HL-60 (cell line): Measurements from ENCODE around the gene XNDC1N.

ENCODE experiments used
- DNase-seq, 2 experiments: peaks; one replicate each; pipeline ENCODE4 v3.0.0-alpha.2; 2010 to 2020; ENCODE audit warnings: low read depth in 1 of 2, low spot score in 1 of 2
- H3K27ac ChIP-seq: fragments of 250-450 bp; sonication (Bioruptor Pico); replicated peaks from 2 replicates; pipeline ENCODE4 v1.5.1; 2020; ENCODE audit warnings: mild to moderate bottlenecking, moderate library complexity
- H3K27me3 ChIP-seq: fragments of 250-450 bp; sonication (Bioruptor Pico); 2 replicates; pipeline ENCODE4 v1.5.1; 2021; ENCODE audit warnings: mild to moderate bottlenecking, moderate library complexity; ENCODE audit not compliant: insufficient read depth, poor library complexity, severe bottlenecking
- H3K4me3 ChIP-seq: replicated peaks from 2 replicates; pipeline ENCODE4 v1.5.1; 2011; ENCODE audit warnings: mild to moderate bottlenecking, control low read depth, low read length; ENCODE audit not compliant: insufficient read depth
- GABPA ChIP-seq: IDR thresholded peaks from 2 replicates; pipeline ENCODE4 v1.6.1; 2012; ENCODE audit warnings: low read depth
- POLR2AphosphoS5 ChIP-seq: IDR thresholded peaks from 2 replicates; pipeline ENCODE4 v1.6.1; 2012; ENCODE audit warnings: low read depth
- SPI1 ChIP-seq: IDR thresholded peaks from 2 replicates; pipeline ENCODE4 v1.6.1; 2012; ENCODE audit warnings: low read depth, mild to moderate bottlenecking, borderline replicate concordance
- TF ChIP-seq, protein P1 (sequence below): IDR thresholded peaks from 2 replicates; pipeline ENCODE4 v1.6.1; 2012; ENCODE audit warnings: low read depth; ENCODE audit not compliant: insufficient replicate concordance
- TF ChIP-seq, protein P2 (sequence below): IDR thresholded peaks from one replicate; pipeline ENCODE4 v1.5.1; 2011; ENCODE audit warnings: low read length, control low read depth, inconsistent platforms; ENCODE audit not compliant: insufficient read depth

XNDC1N gene

DNA sequence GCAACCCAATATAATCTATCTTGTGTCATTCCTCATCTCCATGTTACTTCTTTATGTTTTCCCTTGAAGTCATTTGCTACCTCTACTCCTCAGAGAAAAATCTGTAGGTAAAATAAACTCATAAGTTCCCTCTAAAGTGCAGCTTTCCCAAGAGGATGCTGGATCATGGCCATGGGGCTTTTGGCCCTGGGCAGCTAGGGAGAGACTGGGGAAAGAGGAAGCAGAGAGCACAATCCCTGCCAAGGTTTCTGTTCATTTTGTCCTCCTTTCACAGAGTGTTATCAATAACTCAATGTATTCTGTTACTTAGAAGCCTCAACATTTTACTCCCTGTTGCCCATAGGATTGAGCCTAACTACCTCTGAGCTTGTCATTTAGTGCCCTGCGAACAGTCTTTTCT, 9.4 kb upstream of the XNDC1N start:
- TF ChIP-seq, protein P1, sequence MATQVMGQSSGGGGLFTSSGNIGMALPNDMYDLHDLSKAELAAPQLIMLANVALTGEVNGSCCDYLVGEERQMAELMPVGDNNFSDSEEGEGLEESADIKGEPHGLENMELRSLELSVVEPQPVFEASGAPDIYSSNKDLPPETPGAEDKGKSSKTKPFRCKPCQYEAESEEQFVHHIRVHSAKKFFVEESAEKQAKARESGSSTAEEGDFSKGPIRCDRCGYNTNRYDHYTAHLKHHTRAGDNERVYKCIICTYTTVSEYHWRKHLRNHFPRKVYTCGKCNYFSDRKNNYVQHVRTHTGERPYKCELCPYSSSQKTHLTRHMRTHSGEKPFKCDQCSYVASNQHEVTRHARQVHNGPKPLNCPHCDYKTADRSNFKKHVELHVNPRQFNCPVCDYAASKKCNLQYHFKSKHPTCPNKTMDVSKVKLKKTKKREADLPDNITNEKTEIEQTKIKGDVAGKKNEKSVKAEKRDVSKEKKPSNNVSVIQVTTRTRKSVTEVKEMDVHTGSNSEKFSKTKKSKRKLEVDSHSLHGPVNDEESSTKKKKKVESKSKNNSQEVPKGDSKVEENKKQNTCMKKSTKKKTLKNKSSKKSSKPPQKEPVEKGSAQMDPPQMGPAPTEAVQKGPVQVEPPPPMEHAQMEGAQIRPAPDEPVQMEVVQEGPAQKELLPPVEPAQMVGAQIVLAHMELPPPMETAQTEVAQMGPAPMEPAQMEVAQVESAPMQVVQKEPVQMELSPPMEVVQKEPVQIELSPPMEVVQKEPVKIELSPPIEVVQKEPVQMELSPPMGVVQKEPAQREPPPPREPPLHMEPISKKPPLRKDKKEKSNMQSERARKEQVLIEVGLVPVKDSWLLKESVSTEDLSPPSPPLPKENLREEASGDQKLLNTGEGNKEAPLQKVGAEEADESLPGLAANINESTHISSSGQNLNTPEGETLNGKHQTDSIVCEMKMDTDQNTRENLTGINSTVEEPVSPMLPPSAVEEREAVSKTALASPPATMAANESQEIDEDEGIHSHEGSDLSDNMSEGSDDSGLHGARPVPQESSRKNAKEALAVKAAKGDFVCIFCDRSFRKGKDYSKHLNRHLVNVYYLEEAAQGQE: no peak
- TF ChIP-seq SPI1 (no peak), POLR2AphosphoS5 (no peak), GABPA (no peak)
- TF ChIP-seq, protein P2, sequence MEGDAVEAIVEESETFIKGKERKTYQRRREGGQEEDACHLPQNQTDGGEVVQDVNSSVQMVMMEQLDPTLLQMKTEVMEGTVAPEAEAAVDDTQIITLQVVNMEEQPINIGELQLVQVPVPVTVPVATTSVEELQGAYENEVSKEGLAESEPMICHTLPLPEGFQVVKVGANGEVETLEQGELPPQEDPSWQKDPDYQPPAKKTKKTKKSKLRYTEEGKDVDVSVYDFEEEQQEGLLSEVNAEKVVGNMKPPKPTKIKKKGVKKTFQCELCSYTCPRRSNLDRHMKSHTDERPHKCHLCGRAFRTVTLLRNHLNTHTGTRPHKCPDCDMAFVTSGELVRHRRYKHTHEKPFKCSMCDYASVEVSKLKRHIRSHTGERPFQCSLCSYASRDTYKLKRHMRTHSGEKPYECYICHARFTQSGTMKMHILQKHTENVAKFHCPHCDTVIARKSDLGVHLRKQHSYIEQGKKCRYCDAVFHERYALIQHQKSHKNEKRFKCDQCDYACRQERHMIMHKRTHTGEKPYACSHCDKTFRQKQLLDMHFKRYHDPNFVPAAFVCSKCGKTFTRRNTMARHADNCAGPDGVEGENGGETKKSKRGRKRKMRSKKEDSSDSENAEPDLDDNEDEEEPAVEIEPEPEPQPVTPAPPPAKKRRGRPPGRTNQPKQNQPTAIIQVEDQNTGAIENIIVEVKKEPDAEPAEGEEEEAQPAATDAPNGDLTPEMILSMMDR: no peak
- DNase-seq: no peak

DNA sequence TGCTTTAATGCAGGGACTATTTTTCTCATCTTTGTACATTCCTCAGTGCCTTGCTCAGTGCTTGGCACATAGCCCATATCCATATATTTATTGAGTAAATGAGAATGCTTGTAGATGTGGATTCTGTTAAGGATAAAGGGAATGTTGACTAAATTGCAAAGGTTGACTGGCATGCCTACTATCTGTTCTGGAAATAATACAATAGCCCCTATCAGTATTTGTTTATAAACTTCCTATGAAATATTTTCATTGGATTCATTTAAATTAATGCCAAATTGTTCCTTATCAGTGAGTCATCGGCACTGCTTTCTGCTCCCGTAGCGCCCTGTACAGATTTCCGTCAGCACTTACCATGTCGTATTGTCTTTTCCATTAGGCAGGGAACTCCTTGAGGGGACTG, 8.4 kb upstream of the XNDC1N start:
- Histone ChIP-seq H3K4me3 (no peak overlapping the region), H3K27ac (no peak overlapping the region), H3K27me3 (no peaks in the 10 kb centered on the region)
- no peak for DNase-seq
- TF ChIP-seq, protein P2: no peak
- TF ChIP-seq, protein P1: no peak
- TF ChIP-seq SPI1: no peak
- no peak for TF ChIP-seq POLR2AphosphoS5
- TF ChIP-seq GABPA: no peak

More for the DNA sequence above, 9.4 kb upstream of the XNDC1N start:
- H3K27me3 ChIP-seq: no peaks in the 10 kb centered on the region
- no peak overlapping the region for H3K4me3 ChIP-seq
- no peak overlapping the region for H3K27ac ChIP-seq

DNA sequence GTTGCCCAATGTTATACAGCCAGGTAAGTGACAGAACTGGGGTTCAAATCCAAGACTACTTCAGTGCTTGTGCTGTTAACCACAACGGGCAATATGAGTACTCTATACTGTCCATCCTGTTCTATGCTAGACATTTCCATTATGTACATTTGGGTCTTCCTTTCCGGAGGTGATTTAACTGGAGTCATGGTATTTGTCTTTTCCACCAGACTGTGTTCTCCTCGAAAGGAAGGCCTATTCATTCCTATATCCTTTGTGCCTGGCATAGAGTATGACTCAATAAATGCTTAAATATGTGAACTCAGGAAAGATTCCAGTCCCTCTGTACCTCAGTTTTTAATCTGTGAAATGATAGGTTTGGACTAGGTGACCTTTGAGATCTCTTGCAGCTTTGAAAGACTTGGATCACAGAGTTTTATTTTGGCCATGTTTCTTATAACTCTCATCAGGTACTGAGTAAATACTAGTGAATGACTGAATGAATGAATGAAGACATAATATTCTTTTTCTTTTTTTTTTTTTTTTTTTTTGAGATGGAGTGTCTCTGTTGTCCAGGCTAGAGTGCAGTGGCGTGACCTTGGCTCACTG, 7.0 kb upstream of the XNDC1N start:
- H3K27me3 ChIP-seq: no peaks in the 10 kb centered on the region
- no peak overlapping the region for H3K4me3 ChIP-seq
- no peak for TF ChIP-seq POLR2AphosphoS5
- TF ChIP-seq SPI1: no peak
- TF ChIP-seq GABPA: no peak
- TF ChIP-seq, protein P2: no peak
- TF ChIP-seq, protein P1: no peak
- H3K27ac ChIP-seq: no peak overlapping the region
- no peak for DNase-seq
